GM08714 (cell line): ENCODE data around the gene KCNK3.

ENCODE experiments used
- H3K4me3 ChIP-seq: fragments of 200-500 bp; sonication (Bioruptor generic); 2 replicates; pipeline ENCODE4 v1.5.1; 2014; ENCODE audit warnings: mild to moderate bottlenecking, low read length, inconsistent platforms
- ZNF274 ChIP-seq: IDR thresholded peaks from 2 replicates; pipeline ENCODE4 v1.6.1; 2012; ENCODE audit warnings: mild to moderate bottlenecking, low read depth, low read length

Gene KCNK3

GRCh38 chr2:26721115-26722032, 28.9 kb downstream of the KCNK3 start:
- no peak overlapping the region for H3K4me3 ChIP-seq
- no peak for TF ChIP-seq ZNF274

DNA sequence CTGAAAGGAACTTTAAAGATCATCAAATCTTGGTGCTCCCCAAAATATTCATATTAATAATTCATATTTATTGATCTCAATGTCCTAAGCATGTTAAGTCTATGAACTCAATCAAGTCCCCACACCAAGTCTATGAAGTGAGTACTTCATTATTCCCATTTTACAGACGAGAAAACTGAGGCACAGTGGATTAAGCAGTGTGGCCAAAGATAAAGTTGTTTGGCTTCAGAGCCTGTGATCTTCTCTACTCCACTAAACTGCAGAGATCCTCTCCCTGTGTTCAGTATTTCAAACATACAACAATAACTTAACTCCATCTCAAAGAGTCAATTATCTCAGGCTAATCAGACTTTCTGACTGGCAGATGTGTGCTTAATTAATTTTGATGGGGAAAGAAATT, 29.8 kb downstream of the KCNK3 start:
- no peak overlapping the region for H3K4me3 ChIP-seq
- no peak for TF ChIP-seq ZNF274

GRCh38 chr2:26722911-26723310, 30.4 kb downstream of the KCNK3 start:
- no peak for TF ChIP-seq ZNF274
- H3K4me3 ChIP-seq, result no peak overlapping the region

- no peak for TF ChIP-seq ZNF274
- no peak overlapping the region for H3K4me3 ChIP-seq
Measured at GRCh38 chr2:26723475-26723874, 31.0 kb downstream of the KCNK3 start.

DNA sequence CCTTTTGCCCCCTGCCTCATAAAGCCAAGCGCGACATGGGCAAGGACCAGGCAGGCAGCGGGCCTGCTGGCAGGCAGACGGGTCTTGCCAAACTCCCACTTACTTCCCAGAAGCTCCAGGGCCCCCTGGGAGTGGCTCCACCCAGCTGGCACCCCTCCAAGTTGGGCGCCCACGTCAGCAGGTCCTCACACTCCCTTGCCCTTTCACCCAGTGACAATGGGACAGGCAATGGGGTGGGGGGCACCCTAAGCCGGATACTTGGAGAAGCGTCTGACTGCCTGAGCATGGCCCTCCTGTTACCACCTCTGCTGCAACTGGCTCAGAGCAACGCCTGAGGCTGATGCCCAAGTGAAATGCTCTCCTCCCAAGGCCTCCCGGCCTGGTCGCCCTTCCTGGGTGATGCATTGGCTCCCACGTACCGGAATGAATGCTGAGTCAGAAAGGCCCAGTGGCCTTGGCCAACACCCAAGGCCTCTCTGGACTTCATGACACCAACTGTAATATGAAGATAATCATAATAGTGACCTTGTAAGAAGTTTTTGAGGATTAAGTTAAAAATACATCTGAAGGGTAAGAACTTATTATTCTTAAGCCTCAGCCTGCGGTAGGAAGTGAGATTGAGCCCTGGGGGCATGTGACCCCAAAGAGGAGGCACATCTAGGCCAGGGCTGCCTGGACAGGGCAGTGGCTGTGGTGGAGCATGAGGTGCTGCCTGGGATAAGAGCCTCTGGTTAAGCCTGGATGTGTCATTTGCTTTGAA, 31.6 kb downstream of the KCNK3 start:
- no peak overlapping the region for H3K4me3 ChIP-seq
- no peak for TF ChIP-seq ZNF274

DNA sequence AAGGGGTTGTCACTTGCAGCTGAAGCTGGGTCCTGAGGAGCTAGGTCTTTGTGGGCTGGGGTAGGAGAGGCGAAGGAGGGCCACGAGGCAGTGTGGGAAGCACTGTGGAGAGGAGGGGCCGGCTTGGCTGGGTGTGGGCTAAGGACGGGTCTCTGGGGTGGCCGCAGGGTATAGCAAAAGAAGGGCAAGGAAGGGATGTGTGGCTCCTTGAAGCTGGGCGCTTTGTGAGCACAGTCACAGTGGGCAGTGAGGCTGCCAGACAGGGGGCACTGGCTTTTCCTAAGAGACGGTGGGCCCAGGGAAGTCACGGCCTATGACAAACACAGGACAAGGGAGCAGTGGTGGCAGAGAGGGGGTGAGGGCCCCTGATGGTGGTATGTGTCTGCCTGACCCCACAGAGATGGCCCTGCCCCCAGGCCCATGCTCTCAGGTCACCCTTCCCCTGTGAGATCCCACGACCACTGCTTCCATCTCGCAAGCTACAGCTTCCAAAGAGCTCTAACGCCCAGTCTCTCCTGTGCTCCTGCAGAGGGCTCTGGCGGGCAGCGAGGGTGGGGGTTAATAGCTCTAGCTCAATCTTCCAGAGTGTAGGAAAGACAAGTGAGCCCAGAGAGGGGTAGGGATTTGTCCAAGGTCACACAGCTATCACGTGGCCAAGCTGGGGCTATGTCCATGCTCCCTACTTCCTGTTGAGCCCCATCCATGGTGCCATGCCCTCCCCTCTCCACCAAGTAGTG, 32.4 kb downstream of the KCNK3 start:
- no peak overlapping the region for H3K4me3 ChIP-seq
- TF ChIP-seq ZNF274, result no peak

- no peak overlapping the region for H3K4me3 ChIP-seq
- no peak for TF ChIP-seq ZNF274
Measured at GRCh38 chr2:26725521-26725820, 32.9 kb downstream of the KCNK3 start.

DNA sequence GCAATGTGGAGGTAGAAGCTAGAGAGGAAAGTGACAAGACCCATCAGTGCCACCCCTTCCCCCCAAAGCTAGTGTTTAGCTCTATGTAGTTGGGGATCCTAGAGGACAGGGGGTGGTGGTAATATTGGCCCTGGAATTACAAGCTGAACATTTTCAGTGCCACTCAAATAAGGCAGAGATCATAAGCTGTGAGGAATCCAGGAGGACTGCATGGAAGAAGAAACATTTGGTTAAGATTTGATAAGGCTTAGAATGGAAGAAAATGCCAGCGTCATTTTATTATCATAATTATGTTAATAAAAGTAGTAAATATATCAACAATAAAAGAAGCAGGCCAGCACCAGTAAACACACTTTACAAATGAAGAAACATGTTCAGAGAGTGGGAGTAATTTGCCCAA, 33.7 kb downstream of the KCNK3 start:
- TF ChIP-seq ZNF274, result no peak
- no peak overlapping the region for H3K4me3 ChIP-seq

GRCh38 chr2:26727641-26728561, 35.4 kb downstream of the KCNK3 start:
- TF ChIP-seq ZNF274, result no peak
- no peak overlapping the region for H3K4me3 ChIP-seq

DNA sequence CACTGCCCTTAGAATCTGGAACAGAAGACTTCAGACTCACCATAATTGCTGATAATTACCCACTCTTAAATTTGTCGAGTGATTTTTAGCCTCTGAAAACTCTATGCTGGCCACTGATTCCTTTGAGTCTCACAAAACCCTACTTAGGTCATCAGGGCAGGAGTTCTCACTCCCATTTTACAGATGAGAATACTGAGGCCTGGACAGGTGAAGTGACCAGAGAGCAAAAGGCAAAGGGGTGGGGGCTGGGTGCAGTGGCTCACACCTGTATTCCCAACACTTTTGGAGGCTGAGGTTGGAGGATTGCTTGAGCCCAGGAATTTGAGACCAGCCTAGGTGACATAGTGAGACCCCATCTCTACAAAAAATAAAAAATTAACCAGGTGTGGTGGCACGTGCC, 36.8 kb downstream of the KCNK3 start:
- no peak overlapping the region for H3K4me3 ChIP-seq
- TF ChIP-seq ZNF274, result no peak

- TF ChIP-seq ZNF274, result no peak
- no peak overlapping the region for H3K4me3 ChIP-seq
Measured at GRCh38 chr2:26730549-26731344, 38.2 kb downstream of the KCNK3 start.

DNA sequence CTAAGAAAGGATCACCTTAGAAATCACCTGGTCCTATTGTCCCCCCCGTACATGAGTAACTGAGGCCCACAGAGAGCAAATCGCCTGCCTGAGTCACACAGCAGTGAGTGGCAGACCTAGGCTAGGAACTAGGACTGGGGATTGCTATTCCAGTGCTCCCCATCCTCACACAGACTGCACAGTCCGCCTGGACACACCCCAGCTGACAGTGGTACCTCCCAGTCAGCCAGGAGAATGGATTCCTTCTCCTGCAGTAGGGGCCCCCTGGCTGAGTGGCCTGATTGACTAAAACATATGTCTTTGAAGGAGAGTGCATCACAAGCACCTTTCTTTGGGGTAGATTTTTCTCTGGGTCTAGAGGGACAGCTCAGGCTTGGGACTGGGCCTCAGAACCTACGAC, 39.2 kb downstream of the KCNK3 start:
- H3K4me3 ChIP-seq, result no peak overlapping the region
- TF ChIP-seq ZNF274, result no peak

GRCh38 chr2:26732446-26732845, 39.9 kb downstream of the KCNK3 start:
- TF ChIP-seq ZNF274, result no peak

More at GRCh38 chr2:26732446-26732845, 39.9 kb downstream of the KCNK3 start:
- no peak overlapping the region for H3K4me3 ChIP-seq
